Mucosa of descending colon (tissue), 3 donors: ENCODE data around the gene WBP2NL. TPM values are rescaled to one million over a fixed set of nuclear protein-coding genes. Genes with fewer than 3 reads are reported as not detected.

ENCODE experiments used
- ATAC-seq: fragments of 200-7000 bp; cut with Tn5 transposase; one replicate; pipeline ENCODE4 v1.9.1; 2020; ENCODE audit warnings: mild to moderate bottlenecking, moderate library complexity
- DNase-seq, 3 donors: peaks; one replicate each; pipeline ENCODE4 v3.0.0-alpha.2; 2020
- H3K36me3 ChIP-seq: fragments of 200-600 bp; one replicate; pipeline ENCODE4 v1.8.0; 2021; ENCODE audit warnings: low read depth, mild to moderate bottlenecking
- H3K4me1 ChIP-seq: fragments of 200-600 bp; one replicate; pipeline ENCODE4 v1.8.0; 2021; ENCODE audit warnings: low read depth, mild to moderate bottlenecking
- H3K4me3 ChIP-seq: fragments of 200-600 bp; one replicate; pipeline ENCODE4 v1.8.0; 2021; ENCODE audit warnings: mild to moderate bottlenecking
- H3K9me3 ChIP-seq: fragments of 200-600 bp; one replicate; pipeline ENCODE4 v1.8.0; 2021; ENCODE audit warnings: mild to moderate bottlenecking
- intact Hi-C, 2 donors: fragments of 100-400 bp; cut with DNase I in 1 of 2; cut with micrococcal nuclease in 1 of 2; formaldehyde crosslinking; loops; one replicate each; pipeline versions ENCODE4 v1.11.0 to v1.11.1; 2022; cut with DNase I, micrococcal nuclease
- total RNA-seq, 3 donors: library from RNA; stranded (reverse); fragmentation: NEBNext Ultra II Directional in 2 of 3; extraction: Animal tissue kit (Norgen Biotek cat#: 25700) in 2 of 3; gene quantifications; one replicate each; pipeline versions ENCODE4 v1.2.1 to v1.2.4, GENCODE V29; 2021 to 2023
- TF ChIP-seq, protein P1 (sequence below): fragments of 200-600 bp; IDR thresholded peaks from one replicate; pipeline ENCODE4 v1.8.0; 2022; ENCODE audit warnings: antibody characterized with exemption, mild to moderate bottlenecking
- donor health status: DM: no; HTN: no; CAD: no; lungs with moderate emphysema.
- donor health status: DM: no; HTN: no; CAD: no.
- donor health status: DM: no; HTN: yes; CAD: no.

WBP2NL gene
- total RNA-seq, 3 donors from 2014 or later = 0.63 to 3.7 (median 1.8) TPM

- ATAC-seq = no peak
- intact Hi-C loops = no loop called here
- no peak for DNase-seq
Observed at GRCh38 chr22:41992496-41992895, 6.1 kb upstream of the WBP2NL start.

DNA sequence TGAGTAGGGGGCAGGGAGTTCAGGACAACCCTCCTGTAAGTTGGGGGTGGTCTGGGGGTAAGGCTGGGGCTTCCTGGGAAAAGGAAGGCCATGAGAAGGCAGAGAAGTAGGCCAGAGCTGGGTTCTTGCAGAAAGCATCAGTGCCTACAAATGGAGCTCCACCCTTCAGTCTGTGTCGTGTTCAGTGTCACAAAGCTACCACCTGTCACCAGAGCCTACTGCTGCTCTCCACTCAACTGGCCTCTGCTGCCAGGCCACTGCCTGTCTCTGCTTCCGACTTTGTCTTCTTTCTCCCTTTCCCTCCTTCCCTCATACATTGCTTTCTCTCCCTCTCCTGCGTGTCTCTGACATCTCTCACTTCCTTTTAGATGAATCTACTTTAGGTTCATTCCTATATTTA is 3.4 kb upstream of the WBP2NL start:
- Histone ChIP-seq H3K9me3 (no peaks in the 10 kb centered on the region), H3K4me1 (peaks cover 5% of the 10 kb centered on the region), H3K4me3 (no peak overlapping the region), H3K36me3 (no peaks in the 10 kb centered on the region)
- intact Hi-C loops = no loop called here
- DNase-seq = no peak
- TF ChIP-seq, protein P1, sequence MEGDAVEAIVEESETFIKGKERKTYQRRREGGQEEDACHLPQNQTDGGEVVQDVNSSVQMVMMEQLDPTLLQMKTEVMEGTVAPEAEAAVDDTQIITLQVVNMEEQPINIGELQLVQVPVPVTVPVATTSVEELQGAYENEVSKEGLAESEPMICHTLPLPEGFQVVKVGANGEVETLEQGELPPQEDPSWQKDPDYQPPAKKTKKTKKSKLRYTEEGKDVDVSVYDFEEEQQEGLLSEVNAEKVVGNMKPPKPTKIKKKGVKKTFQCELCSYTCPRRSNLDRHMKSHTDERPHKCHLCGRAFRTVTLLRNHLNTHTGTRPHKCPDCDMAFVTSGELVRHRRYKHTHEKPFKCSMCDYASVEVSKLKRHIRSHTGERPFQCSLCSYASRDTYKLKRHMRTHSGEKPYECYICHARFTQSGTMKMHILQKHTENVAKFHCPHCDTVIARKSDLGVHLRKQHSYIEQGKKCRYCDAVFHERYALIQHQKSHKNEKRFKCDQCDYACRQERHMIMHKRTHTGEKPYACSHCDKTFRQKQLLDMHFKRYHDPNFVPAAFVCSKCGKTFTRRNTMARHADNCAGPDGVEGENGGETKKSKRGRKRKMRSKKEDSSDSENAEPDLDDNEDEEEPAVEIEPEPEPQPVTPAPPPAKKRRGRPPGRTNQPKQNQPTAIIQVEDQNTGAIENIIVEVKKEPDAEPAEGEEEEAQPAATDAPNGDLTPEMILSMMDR = no peak
- no peak for ATAC-seq

More at GRCh38 chr22:41992496-41992895, 6.1 kb upstream of the WBP2NL start:
- Histone ChIP-seq H3K9me3 (no peaks in the 10 kb centered on the region), H3K4me3 (no peak overlapping the region), H3K36me3 (no peaks in the 10 kb centered on the region), H3K4me1 (no peaks in the 10 kb centered on the region)
- TF ChIP-seq, protein P1 = no peak

DNA sequence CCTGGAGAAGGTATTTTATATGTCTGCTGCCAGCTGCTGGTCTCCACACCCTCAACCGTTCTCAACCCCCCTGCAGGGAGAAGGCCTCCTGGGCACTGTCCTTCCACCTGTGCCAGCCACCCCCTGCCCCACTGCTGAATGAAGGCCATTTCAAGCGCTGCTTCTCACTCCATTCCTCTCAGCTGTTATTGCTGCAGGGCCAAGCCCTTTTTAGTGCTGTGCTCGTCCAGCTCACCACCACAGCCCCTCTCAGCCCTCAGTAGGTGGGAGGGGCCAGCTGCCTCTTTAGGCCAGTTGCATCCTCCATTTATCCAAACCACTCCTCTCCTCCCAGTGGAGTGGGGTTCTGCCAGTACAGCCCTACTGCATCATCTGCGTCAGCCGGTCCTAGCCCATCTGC is 1.8 kb upstream of the WBP2NL start:
- DNase-seq (no peak), ATAC-seq (no peak)
- TF ChIP-seq, protein P1 = no peak
- Histone ChIP-seq H3K4me3 (no peak overlapping the region), H3K36me3 (no peaks in the 10 kb centered on the region), H3K4me1 (peaks cover 5% of the 10 kb centered on the region), H3K9me3 (no peaks in the 10 kb centered on the region)
- intact Hi-C loops = no loop called here

GRCh38 chr22:42000466-42000865 is 1.9 kb downstream of the WBP2NL start:
- TF ChIP-seq, protein P1 = no peak
- H3K9me3 ChIP-seq = no peaks in the 10 kb centered on the region
- ATAC-seq (no peak), DNase-seq (no peak)
- H3K4me1 ChIP-seq = peaks cover 5% of the 10 kb centered on the region
- intact Hi-C loops = no loop called here
- no peak overlapping the region for H3K4me3 ChIP-seq
- no peaks in the 10 kb centered on the region for H3K36me3 ChIP-seq

DNA sequence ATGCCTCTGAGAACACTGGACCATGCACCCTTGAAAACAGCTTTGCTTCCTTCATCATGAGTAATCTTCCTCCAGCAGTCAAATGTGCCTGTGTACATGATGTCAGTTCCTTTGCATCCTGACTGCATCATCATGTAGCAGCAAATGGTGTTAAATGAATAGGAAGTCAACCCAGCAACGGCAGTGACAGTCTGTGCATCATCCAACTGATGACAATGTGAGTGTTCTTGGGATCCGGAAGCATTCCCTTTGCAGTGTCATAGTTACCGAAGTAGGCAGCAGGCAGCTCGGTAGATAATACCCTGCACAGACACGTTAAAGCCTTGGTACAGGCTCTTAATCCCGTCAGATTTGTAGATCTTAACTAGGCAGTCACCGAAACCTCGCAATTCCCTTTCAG is 2.5 kb downstream of the WBP2NL start:
- Histone ChIP-seq H3K9me3 (no peaks in the 10 kb centered on the region), H3K36me3 (no peaks in the 10 kb centered on the region), H3K4me1 (peaks cover 5% of the 10 kb centered on the region), H3K4me3 (no peak overlapping the region)
- ATAC-seq = no peak
- intact Hi-C loops = no loop called here
- DNase-seq = no peak
- TF ChIP-seq, protein P1 = no peak

DNA sequence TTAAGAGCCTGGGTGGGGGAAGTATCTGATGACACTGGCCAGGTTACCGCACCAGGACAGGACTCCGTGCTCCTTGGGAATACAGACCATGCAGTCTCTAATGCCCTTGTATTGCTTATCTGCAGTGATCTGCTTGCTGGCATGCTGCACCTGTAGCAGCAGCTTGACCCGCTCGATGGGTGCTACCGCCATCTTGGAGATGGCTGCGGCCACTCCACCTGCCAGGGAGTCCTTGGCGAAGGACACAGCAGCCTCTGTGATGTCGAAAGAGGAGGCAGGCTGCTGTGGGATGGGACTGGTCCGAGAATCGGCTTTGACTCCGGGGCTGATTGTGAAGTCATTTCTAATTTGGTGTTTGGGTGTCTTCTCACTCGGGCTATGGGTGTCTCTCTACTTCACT is 3.1 kb downstream of the WBP2NL start:
- Histone ChIP-seq H3K9me3 (no peaks in the 10 kb centered on the region), H3K4me3 (no peak overlapping the region), H3K4me1 (peaks cover 5% of the 10 kb centered on the region), H3K36me3 (no peaks in the 10 kb centered on the region)
- intact Hi-C loops = no loop called here
- TF ChIP-seq, protein P1 = no peak
- no peak for ATAC-seq
- DNase-seq = no peak
